ENCODE data around the gene MYOG.

The MYOG gene

DNA sequence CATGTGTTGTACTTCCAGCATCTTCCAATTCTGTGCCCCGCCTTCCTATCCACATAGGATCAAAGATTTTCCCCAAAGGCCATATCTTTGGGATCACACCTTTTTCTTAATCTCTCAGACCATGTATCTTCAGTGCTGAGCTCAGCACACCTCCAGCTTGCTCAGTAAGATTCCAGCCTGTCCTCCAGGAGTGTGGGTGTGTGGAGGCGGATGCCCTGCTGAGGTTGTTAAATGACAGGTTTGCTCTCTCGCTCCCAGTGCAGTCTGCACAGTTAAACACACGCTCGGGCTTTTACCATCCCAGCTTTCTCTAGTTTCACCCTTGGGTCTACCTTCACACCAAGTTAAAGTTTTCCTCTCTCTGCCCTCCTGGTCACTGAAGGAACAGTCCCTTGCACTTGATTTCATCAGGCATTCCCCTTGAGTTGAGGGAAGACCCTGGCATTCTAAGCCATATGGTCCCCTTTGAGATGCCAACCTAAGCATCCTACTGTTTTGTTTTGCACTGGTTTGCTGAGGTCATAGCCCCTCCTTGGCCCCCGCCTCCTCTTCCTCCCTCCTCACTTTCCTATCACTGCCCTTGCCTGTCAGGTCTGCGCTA, 13.7 kb downstream of the MYOG start:
- DNase-seq (ENCODE audit: low read depth): no peak

DNA sequence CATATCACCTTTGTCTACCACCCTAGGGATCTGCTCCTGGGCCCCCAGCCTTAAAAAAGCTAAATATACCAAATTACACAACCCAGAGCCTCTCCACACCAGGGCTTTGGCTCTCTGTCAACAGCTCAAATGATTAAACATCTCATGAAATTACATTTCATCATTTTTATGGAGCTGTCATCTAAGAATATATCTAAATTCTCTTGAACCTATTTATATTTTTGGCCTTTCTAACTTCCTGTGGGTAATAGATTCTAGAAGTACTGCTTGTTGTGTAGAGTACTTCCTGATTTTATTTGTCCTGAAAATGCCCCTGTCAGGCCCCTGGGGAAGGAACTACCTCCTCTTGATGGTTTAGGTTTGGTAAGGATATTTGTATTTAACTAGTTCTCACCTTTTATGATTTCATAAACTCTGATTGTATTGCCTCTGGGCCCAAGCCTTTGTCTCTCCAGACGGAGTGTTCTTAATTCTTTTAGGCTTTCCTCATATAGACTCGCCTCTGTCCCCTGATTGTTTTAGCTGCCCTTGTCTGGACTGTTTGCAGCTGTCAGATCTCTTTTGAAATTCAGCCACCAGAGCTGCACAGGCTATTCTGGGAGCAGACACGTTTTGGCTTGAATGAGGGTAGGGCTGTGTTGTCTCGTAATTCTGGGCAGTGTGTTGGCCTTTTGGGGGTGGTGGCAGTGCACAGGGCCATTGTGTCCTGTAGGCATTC, 16.6 kb downstream of the MYOG start:
- DNase-seq (ENCODE audit: low read depth): no peak

DNA sequence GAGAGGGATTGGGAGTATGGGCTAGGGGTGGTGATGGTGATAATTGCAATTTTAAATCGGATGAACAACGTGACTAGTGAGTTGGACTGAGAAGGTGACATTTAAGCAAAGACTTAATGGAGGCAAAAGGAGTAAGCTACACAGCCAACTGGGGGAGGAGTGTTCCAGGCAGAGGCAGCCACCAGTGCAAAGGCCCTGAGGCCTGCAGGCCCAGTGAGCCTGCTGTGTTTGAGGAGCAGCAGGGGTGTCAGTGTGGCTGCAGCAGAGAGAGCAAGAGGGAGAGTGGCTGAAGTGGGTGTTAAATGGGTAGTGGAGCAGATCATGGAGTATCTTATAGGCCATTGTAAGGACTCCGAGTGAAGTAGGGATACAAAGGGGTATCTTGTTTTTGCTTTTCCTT, 18.8 kb downstream of the MYOG start:
- DNase-seq (ENCODE audit: low read depth): no peak

DNA sequence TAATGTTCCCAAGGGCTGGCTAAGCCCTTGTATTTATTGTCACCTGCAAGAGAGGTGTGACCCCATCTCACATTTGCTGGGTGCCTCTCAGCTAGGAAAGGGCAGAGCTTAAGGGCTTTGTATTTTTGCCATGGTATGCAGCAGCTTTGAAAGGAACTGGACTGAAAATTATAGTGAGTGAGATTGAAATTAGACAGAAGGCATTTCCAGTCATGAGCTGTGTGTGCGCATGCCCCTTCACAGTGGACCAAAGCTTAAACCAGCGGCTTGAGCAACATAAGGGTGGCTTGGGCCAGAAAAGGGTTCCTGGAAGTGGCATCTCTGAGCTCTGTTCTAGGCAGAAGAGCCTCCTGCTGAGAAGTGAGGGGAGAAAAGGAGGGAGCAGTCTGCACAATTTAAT, 19.8 kb downstream of the MYOG start:
- DNase-seq (ENCODE audit: low read depth): no peak

DNA sequence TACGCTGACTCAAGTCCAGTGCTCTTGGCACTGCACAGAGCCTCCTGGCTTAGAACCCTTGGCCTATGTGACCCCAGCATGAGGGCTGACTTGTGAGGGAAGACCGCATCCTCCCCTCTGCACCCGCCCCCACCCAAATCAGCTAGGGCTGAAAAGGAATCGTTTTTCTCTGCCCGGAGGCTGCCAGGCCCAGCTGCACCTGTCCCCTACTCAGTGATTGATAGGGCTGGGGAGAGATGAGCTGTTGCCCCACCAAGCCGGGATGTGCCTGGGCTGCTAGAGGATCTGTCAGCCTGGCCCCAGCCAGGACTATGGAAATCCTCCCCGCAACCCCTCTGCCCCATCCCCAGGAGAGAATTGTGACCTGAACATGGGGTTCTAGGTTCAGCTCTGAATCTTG, 20.6 kb downstream of the MYOG start:
- no peak for DNase-seq (ENCODE audit: low read depth)

DNA sequence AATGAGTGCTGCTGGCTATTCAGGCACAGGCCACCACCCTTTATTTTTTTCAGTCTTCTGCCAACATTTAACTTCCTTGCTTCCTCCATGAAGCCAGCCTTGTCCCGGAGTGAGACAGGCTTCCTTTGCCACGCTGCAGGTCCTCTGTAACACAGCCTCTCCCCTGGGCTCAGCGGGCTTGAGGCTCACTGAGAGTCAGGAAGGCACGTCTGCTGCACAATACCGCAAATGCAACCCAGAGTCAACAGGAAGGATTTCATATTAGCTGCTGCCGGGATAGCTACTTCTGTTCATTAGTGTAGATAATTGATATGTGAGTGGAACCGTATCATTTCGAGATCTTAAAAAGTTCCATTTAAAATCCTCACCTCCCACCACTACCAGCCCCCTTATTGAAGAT, 22.5 kb downstream of the MYOG start:
- DNase-seq (ENCODE audit: low read depth): no peak

DNA sequence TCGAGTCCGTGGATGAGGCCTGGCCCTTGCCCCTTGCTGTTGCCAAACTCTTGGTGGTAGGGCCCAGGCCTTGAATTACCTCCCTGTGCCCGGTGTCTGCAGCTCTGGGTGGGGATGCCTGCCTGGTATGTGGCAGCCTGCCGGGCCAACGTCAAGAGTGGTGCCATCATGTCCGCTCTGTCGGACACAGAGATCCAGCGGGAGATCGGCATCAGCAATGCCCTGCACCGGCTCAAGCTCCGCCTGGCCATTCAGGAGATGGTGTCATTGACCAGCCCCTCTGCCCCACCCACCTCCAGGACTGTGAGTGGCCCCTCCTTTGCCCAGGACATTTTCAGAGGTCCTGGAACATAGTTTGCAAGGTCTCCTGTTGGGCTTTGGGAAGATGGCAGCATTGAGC, 25.7 kb downstream of the MYOG start:
- no peak for DNase-seq (ENCODE audit: low read depth)

DNA sequence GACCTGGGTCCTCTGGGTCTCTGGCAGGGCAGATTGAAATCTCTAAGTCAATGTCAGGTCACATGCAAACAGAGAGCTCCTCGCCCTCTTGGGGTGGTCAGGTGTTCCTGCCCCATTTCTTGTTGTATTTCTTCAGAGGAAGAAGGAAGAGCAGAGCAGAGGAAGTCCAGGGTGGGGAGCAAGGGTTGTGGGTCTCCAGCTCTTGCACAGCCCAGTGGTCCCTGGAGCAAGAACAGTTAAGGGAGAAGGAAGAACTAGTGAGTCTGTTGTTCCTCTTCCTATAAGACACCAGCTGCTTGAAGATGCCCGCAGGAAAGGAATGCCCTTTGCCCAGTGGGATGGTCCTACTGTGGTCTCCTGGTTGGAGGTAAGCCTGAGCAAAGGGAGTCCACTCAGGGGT, 26.3 kb downstream of the MYOG start:
- DNase-seq (ENCODE audit: low read depth): no peak

DNA sequence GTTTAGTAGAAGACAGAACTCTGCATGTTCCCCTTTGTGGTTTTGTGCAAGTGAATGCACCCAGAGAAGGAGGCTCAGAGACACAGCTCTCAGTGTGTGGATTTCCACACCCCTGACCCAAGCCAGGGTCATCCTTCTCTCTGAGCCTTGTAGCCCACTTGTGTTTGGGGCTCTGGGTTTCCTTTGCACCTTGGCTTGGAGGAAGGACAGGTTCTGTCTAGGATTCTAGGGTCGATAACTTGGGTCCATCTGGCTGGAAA, 27.2 kb downstream of the MYOG start:
- no peak for DNase-seq (ENCODE audit: low read depth)

DNA sequence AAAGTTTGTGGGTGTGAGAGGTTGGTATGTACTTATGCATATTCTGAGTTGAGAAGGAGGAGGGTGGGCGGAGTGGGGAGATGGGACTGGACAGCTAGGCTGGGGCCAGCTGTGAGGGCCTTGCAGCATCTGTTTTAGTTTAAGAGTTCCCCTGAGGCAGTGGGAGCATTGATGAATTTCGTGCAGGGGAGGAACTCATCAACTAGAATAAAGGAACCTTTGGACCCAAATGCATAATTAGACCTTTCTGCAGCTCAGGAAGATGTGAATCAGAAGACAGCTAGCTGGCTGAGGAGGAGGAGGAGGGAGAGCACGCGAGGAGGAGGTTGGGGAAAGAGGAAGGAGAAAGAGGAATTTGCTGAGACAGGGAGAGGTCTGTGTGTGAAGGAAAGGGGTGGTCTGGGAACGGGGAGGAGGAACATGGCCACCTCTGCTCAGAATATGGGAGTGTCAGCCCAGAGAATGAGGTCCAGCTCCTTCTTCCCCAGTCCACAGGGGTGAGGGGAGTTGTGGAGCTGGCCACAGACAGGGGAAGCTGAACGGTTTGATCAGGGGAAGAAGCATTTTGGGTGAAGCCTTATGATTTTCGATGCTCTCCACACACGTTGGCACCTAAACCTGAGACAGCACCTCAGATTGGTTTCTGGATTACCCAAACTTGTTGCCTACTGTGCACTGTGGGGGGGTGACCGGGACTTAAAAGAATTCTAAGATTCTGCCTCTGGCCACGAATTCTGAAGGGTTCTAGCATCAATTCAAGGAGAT, 27.7 kb downstream of the MYOG start:
- no peak for DNase-seq (ENCODE audit: low read depth)

DNA sequence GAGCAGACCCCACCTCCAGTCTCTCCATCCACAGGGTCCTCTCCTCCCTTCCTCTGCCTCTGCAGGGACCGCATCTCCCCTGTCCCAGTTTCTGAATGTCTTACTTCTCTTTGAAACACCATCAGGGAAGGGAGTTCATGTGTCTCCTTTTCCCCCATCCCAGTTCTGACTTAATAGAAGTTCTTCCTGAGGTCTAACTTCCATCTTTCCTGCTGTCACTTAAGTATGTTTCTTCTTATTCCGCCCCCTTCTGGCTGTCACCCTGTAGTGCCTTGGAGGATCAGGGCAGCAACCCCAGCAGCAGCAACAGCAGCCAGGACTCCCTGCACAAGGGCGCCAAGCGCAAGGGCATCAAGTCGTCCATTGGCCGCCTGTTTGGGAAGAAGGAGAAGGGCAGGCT, 29.3 kb downstream of the MYOG start:
- DNase-seq (ENCODE audit: low read depth): no peak

DNA sequence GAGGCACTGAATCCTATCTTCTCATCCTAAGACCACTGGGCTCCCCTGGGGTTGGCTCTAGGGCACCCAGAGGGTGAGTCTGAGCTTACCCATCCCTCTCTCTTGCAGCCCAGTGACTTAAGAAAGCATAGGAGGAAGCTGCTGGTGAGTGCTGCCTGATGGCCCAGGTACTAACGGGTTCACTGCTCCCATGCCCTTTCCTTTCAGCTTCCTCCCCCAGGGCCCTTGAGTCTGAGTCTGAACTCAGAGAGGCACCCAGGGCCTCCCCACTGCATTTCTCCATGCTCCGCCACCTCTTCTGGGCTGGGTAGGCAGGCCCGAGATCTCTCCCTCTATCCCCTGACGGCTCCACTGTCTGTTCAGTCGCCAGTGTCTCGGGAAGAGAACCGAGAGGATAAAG, 29.8 kb downstream of the MYOG start:
- no peak for DNase-seq (ENCODE audit: low read depth)

DNA sequence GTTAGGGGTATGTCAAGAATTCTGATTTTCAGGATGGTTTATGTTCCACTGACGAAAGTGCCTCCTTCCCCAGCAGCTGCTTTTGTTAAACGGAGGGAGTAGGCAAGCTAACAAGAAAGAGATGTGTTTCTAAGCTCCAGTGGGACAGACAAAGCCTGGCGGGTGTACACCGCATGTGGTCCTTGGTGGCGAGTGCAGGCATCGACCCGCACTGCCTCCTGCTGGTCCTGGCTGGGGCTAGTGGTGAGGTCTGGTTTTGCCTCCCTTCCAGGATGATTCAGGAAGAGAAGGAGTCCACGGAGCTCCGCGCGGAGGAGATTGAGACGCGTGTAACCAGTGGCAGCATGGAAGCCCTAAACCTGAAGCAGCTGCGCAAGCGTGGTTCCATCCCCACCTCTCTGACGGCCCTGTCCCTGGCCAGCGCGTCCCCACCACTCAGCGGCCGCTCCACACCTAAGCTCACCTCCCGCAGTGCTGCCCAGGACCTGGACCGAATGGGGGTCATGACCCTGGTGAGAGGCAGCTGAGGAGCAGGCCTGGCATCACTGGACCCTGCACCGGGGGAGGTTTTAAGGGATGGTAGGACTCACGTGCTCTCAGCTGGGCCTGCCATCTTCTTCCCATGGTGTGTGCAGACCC, 30.5 kb downstream of the MYOG start:
- no peak for DNase-seq (ENCODE audit: low read depth)

DNA sequence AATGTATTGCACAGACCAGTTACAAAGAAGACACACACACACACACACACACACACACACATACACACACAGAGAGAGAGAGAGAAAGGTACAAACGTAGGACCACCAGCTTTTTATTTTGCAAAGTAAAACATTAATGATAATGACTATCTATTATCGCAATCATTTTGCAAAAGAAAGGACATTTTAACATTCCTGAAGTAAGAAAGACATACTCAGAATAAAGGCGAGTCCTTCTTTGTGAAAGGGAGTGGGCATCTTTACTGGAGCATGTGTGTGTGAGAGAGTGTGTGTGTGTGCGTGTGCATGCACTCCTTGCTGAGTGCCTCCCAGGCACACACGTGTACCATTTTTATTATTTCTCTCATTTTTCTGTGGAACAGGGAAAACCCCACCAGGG, 31.2 kb downstream of the MYOG start:
- no peak for DNase-seq (ENCODE audit: low read depth)

DNA sequence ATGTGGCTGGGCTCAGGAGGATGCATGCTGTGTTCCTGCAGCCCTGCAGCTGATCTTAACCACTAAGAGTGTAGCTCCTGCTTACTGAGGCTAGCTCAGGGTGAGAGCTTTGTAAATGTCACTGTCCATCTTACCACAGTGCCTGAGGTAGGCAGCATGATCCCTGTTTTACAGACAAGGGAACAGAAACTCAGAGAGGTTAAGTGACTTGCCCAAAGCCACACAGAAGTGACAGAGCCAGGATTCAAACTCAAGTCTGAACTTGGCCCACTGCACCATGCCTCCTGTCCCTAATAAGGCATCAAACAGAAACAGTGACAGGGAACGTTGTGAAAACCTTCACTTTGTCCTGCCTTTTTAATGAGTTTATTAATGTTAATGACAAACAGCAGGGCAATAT, 31.6 kb downstream of the MYOG start:
- DNase-seq (ENCODE audit: low read depth): no peak

DNA sequence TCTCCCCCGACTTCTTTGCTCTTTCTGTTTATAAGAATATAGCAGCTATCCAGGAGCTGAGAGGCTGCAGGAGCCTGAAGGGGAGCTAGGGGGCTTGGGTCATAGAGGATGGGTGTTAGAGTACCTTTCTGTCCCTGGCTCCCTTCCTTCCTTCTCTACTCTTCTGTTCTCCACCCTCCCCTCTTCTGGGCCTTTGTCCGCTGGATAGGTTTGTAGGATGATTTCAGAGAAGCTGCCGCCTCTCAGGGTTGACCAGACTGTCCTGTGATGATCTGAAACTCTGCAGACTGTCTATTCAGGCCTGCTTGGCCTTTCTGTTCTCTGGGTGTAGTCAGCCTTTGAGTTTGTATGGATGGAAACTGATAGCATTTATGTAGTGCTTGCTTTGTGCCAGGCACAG, 33.2 kb downstream of the MYOG start:
- DNase-seq (ENCODE audit: low read depth): no peak

DNA sequence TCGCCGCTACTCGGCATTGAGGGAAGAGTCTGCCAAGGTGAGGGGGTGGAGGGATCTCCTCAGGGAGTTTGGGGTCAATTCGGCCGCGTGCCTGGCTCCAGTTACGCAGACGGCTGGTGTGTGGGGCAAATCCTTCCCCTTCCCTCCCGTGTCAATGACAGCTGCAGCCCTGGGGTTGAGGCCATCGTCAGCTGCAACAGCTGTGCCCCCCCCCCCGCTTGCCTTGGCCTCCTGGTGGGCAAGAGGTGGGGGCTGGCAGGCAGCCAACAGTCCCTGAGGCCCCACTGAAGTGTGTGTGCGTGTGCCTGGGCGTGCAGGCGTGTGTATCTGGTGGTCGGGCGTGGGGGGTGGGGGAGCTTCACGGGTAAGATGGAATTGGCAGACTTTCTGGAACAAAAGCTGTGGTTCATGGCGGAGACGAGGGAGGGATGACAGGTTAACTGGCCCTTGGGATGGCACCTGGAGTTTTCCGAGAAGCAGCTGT, 33.9 kb downstream of the MYOG start:
- no peak for DNase-seq (ENCODE audit: low read depth)

DNA sequence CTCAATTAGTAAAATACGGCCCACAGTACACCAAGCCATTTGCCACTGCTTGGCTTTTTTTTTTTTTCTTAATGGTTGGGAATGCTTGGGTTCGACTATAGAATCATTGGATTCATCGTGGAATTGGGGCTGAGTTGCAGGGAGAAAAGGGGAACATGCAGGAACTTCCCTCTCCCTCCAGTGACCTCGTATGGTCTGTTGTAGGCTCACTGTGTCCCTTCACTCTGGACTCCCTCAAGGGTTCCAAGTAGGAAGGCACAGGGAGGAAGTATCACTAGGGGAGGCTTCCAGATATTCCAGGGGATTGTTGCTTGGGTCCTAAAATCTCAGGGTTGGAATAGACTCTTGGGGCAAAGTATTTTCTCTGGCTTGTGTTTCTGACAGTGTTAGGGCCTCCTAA, 35.0 kb downstream of the MYOG start:
- no peak for DNase-seq (ENCODE audit: low read depth)

DNA sequence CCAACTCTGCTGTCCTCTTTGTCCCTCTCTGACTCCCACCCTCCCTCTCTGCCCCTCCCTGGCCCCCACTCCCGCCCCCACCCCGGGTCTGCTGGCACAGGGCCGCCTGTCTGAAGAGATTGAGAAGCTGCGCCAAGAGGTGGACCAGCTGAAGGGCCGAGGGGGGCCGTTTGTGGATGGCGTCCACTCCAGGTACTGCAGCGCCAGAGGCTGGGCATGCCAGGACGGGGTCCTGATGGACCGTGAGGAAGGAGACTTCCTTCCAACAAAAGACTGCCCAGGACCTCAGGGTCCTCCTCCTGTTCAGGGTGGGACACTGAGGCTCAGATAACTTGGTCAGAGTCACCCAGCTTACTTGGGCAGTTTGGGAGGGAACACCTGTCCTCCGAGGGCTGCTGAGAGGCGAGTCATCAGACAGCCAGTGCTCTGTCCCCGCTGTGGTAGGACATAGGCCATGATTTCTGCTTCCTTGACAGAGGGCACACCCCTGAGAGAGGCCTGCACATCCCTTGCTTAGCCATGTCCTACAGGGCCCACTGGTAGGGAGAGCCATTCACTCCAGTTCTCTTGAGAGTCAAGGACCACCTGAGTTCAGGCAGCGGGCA, 36.1 kb downstream of the MYOG start:
- DNase-seq (ENCODE audit: low read depth): no peak

DNA sequence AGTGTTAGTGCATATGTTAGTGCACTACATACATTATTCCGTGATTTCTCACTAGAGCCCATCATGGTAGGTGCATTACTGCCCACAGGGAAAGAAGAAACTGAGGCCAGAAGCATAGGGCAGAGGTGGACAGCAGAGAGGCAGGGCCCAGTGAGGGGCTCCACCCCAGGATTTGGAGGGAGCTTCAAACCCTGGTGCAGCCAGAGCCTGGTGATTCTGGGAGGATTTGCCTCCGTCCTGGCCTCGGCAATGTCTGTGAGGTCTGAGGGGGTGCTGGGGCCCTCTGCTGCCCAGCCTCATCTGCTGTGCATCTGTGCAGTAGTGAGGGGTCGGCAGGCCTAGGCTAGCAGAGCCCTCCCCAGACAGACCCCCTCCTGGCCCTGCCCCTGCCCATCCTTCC, 36.7 kb downstream of the MYOG start:
- no peak for DNase-seq (ENCODE audit: low read depth)

DNA sequence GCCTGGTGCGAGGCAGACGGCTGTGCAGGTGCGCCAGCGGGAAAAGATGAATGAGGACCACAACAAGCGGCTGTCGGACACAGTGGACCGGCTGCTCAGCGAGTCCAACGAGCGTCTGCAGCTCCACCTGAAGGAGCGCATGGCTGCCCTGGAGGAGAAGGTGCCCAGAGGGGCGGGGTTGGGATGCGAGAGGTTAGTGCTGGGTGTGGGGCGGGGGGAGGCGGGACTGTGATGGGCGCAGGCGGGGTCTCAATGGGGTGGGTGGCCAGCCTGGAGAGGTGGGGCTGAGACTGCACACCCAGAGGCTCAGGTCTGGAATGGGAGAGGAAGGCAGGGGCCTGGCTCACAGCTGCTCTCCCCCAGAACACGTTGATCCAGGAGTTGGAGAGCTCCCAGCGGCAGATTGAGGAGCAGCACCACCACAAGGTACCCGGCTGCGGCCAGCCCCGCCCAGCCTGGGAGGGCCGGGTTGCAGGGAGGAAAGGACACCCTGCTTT, 37.2 kb downstream of the MYOG start:
- DNase-seq (ENCODE audit: low read depth): no peak

DNA sequence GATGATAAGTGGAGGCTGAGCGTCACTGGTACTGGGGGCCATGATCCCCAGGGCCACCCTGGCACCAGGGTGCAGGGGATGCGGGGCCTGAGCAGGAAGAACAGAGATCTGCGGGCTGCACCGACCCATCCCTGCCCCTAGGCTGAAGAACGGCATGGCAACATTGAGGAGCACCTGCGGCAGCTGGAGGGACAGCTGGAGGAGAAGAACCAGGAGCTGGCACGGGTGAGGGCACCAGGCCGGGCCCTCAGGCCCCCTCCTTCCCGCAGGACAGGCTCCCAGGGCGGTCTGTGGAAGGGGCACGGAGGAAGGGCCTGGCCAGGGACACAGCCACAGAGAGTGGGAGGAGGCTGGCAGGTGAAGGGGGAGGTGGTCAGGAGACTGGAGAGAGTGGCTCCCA, 37.7 kb downstream of the MYOG start:
- no peak for DNase-seq (ENCODE audit: low read depth)

All from non-pigmented ciliary epithelial cell (primary cell).